Measurements from ENCODE around the gene KIF22.

DNA sequence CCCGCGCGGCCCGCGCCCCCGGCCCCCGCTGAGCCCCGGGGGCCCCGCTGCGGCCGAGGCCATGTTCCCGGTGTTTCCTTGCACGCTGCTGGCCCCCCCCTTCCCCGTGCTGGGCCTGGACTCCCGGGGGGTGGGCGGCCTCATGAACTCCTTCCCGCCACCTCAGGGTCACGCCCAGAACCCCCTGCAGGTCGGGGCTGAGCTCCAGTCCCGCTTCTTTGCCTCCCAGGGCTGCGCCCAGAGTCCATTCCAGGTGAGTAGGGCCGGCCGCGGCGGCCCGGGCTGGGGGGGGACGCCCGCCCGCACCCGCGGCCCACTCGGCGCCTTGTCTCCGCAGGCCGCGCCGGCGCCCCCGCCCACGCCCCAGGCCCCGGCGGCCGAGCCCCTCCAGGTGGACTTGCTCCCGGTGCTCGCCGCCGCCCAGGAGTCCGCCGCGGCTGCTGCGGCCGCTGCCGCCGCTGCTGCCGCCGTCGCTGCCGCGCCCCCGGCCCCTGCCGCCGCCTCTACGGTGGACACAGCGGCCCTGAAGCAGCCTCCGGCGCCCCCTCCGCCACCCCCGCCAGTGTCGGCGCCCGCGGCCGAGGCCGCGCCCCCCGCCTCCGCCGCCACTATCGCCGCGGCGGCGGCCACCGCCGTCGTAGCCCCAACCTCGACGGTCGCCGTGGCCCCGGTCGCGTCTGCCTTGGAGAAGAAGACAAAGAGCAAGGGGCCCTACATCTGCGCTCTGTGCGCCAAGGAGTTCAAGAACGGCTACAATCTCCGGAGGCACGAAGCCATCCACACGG lies 16.3 kb downstream of the KIF22 start:
- TF ChIP-seq, protein P1, sequence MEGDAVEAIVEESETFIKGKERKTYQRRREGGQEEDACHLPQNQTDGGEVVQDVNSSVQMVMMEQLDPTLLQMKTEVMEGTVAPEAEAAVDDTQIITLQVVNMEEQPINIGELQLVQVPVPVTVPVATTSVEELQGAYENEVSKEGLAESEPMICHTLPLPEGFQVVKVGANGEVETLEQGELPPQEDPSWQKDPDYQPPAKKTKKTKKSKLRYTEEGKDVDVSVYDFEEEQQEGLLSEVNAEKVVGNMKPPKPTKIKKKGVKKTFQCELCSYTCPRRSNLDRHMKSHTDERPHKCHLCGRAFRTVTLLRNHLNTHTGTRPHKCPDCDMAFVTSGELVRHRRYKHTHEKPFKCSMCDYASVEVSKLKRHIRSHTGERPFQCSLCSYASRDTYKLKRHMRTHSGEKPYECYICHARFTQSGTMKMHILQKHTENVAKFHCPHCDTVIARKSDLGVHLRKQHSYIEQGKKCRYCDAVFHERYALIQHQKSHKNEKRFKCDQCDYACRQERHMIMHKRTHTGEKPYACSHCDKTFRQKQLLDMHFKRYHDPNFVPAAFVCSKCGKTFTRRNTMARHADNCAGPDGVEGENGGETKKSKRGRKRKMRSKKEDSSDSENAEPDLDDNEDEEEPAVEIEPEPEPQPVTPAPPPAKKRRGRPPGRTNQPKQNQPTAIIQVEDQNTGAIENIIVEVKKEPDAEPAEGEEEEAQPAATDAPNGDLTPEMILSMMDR (IDR thresholded peaks at IDR 0.05): no peak
- TF ChIP-seq POLR2A (IDR thresholded peaks at IDR 0.05): no peak
